NB4 (cell line): ENCODE results near the gene U2AF2.
"Not testable (repeated sequence)": the region's sequence is repeated elsewhere in the genome, so short reads cannot be mapped to it uniquely, and the experiment has no call there.

Source experiments
- DNase-seq: peaks from one replicate; pipeline ENCODE4 v3.0.0; 2010; ENCODE audit warnings: low read depth
- H3K4me3 ChIP-seq: one replicate; pipeline ENCODE4 v1.5.1; 2011; ENCODE audit warnings: mild to moderate bottlenecking, low read depth, low read length, moderate library complexity
- CTCF ChIP-seq: IDR thresholded peaks from one replicate; pipeline ENCODE4 v1.5.1; 2012; ENCODE audit warnings: low read depth, low read length
- MAX ChIP-seq: IDR thresholded peaks from 2 replicates; pipeline ENCODE4 v1.6.1; 2011; ENCODE audit warnings: low read depth, low read length
- MYC ChIP-seq: IDR thresholded peaks from 2 replicates; pipeline ENCODE4 v1.6.1; 2011; ENCODE audit warnings: low read depth, low read length
- POLR2A ChIP-seq: IDR thresholded peaks from 2 replicates; pipeline ENCODE4 v1.6.1; 2011; ENCODE audit warnings: mild to moderate bottlenecking; ENCODE audit not compliant: insufficient read length; ENCODE audit errors: extremely low read depth

Gene U2AF2

GRCh38 chr19:55717251-55717650, 62.4 kb downstream of the U2AF2 start:
- no peak overlapping the region for H3K4me3 ChIP-seq
- no peak for DNase-seq
- TF ChIP-seq MAX = no peak
- TF ChIP-seq POLR2A = no peak

GRCh38 chr19:55717879-55718711, 63.3 kb downstream of the U2AF2 start:
- DNase-seq, H3K4me3 ChIP-seq: not testable (repeated sequence)

- no peak for TF ChIP-seq MAX
- TF ChIP-seq CTCF = no peak
- TF ChIP-seq POLR2A = no peak
- no peak for TF ChIP-seq MYC
- DNase-seq = no peak
- H3K4me3 ChIP-seq = no peak overlapping the region
Observed at GRCh38 chr19:55720214-55720746, 65.4 kb downstream of the U2AF2 start.

- no peak for DNase-seq
- no peak overlapping the region for H3K4me3 ChIP-seq
- no peak for TF ChIP-seq POLR2A
- TF ChIP-seq MYC = no peak
- no peak for TF ChIP-seq CTCF
- TF ChIP-seq MAX = no peak
Observed at GRCh38 chr19:55720801-55721200, 66.0 kb downstream of the U2AF2 start.

- no peak overlapping the region for H3K4me3 ChIP-seq
- no peak for TF ChIP-seq MAX
- TF ChIP-seq CTCF = no peak
- no peak for TF ChIP-seq POLR2A
- TF ChIP-seq MYC = no peak
- no peak for DNase-seq
Observed at GRCh38 chr19:55723491-55723890, 68.7 kb downstream of the U2AF2 start.
